HepG2 (cell line): ENCODE data around the gene SSC5D. TPM values are rescaled to one million over a fixed set of nuclear protein-coding genes. Genes with fewer than 3 reads are reported as not detected.
A peak's percentile ranks its signal among the peaks of the same experiment; 100 is the strongest.

Experiments used
- ATAC-seq: fragments of 200-7000 bp; cut with Tn5 transposase; 3 replicates; pipeline ENCODE4 v1.9.1; 2020; ENCODE audit warnings: mild to moderate bottlenecking, moderate library complexity
- BruUV-seq: library from RNA; stranded (reverse); fragments of 400-500 nt; replicated peaks from 2 replicates; lab custom pipeline; 2021; lab: Mats Ljungman, UMichigan
- CTCF ChIA-PET: fragments of 300-600 bp; formaldehyde crosslinking; extraction: SDS; loops from one replicate; lab custom pipeline; 2021; ENCODE audit warnings: low total read pairs, inconsistent platforms, low intra/inter-chr PET ratio; lab: Yijun Ruan, JAX
- POLR2A ChIA-PET: fragments of 350-600 bp; sonication (Branson Sonifier 250); formaldehyde crosslinking; loops from one replicate; lab custom pipeline; 2020; ENCODE audit warnings: antibody characterized with exemption, inconsistent platforms; lab: Yijun Ruan, JAX
- DNase-seq: peaks from one replicate; pipeline ENCODE4 v3.0.0-alpha.2; 2015; ENCODE audit warnings: low spot score
- FAIRE-seq: peaks from 3 replicates; lab custom pipeline; 2011; peaks lifted over from hg19 to GRCh38; lab: Jason Lieb, UNC
- H2AFZ ChIP-seq: one replicate; pipeline ENCODE4 v1.6.1; 2011; ENCODE audit warnings: low read length, inconsistent platforms
- H3K27ac ChIP-seq: fragments of 300-600 bp; 3 replicates; pipeline ENCODE4 v1.8.0; 2011; ENCODE audit warnings: mixed run types, mild to moderate bottlenecking, mixed read lengths, low read length, inconsistent platforms; ENCODE audit not compliant: insufficient read depth; ENCODE audit errors: extremely low read length
- H3K27me3 ChIP-seq, 2 experiments: fragments of 200-600 bp in 1 of 2; 2 replicates in 1 of 2; 3 replicates in 1 of 2; pipeline versions ENCODE4 v1.6.0 to v1.8.0; 2011; ENCODE audit warnings: low read length in 2 of 2, mild to moderate bottlenecking in 2 of 2, moderate library complexity in 2 of 2, inconsistent platforms in 1 of 2; ENCODE audit not compliant: insufficient read depth in 2 of 2, control insufficient read depth in 1 of 2
- H3K36me3 ChIP-seq, 2 experiments: fragments of 200-600 bp in 1 of 2; replicated peaks in 1 of 2; 2 replicates in 1 of 2; 3 replicates in 1 of 2; pipeline versions ENCODE4 v1.5.1 to v1.8.0; 2011; ENCODE audit warnings: low read length in 2 of 2, inconsistent platforms in 1 of 2; ENCODE audit not compliant: insufficient read depth in 2 of 2, control insufficient read depth in 1 of 2
- H3K4me1 ChIP-seq: 2 replicates; pipeline ENCODE4 v1.5.1; 2012; ENCODE audit warnings: low read length, inconsistent platforms; ENCODE audit not compliant: insufficient read depth
- H3K4me2 ChIP-seq: 2 replicates; pipeline ENCODE4 v1.6.0; 2011; ENCODE audit warnings: low read depth, low read length, inconsistent platforms
- H3K4me3 ChIP-seq, 3 experiments: fragments of 200-600 bp in 1 of 3; sonication (generic), shearing (Covaris generic) in 1 of 3; replicated peaks in 1 of 3; 2 replicates each; pipeline ENCODE4 v1.5.1; 2011 to 2016; ENCODE audit warnings: low read length in 3 of 3, inconsistent platforms in 2 of 3, low read depth in 2 of 3, mild to moderate bottlenecking in 2 of 3, control low read depth in 1 of 3, mixed read lengths in 1 of 3; ENCODE audit not compliant: insufficient read depth in 1 of 3
- H3K79me2 ChIP-seq: one replicate; pipeline ENCODE4 v1.6.1; 2011; ENCODE audit warnings: low read length, inconsistent platforms; ENCODE audit not compliant: insufficient read depth
- H3K9ac ChIP-seq: 2 replicates; pipeline ENCODE4 v1.6.0; 2011; ENCODE audit warnings: mild to moderate bottlenecking, low read depth, low read length, inconsistent platforms; ENCODE audit not compliant: insufficient read depth
- H3K9me3 ChIP-seq: 2 replicates; pipeline ENCODE4 v1.5.1; 2012; ENCODE audit warnings: mild to moderate bottlenecking, low read length
- H4K20me1 ChIP-seq: 2 replicates; pipeline ENCODE4 v1.6.0; 2011; ENCODE audit warnings: inconsistent platforms, mild to moderate bottlenecking, low read length, moderate library complexity; ENCODE audit not compliant: insufficient read depth
- CTCF ChIP-seq: sonication (generic); formaldehyde crosslinking; IDR thresholded peaks from 2 replicates; pipeline ENCODE4 v1.5.0; 2020; ENCODE audit warnings: mild to moderate bottlenecking, missing genetic modification reagents, moderate library complexity
- MTERF4 ChIP-seq: sonication (generic); formaldehyde crosslinking; IDR thresholded peaks from 2 replicates; pipeline ENCODE4 v1.8.0; 2023; ENCODE audit warnings: mild to moderate bottlenecking, missing genetic modification reagents
- MXI1 ChIP-seq: IDR thresholded peaks from 3 replicates; pipeline ENCODE4 v1.6.1; 2012; ENCODE audit warnings: low read depth, low read length, inconsistent platforms, borderline replicate concordance
- REL ChIP-seq: sonication (generic); formaldehyde crosslinking; conservative IDR thresholded peaks from 2 replicates; pipeline ENCODE4 v1.8.0; 2022; ENCODE audit warnings: mild to moderate bottlenecking, missing genetic modification reagents, moderate library complexity
- ZMYM3 ChIP-seq: sonication (generic); formaldehyde crosslinking; IDR thresholded peaks from 2 replicates; pipeline ENCODE4 v1.5.1; 2020; ENCODE audit warnings: mild to moderate bottlenecking, missing genetic modification reagents
- ZNF646 ChIP-seq: sonication (generic); formaldehyde crosslinking; IDR thresholded peaks from 2 replicates; pipeline ENCODE4 v1.9.0; 2021; ENCODE audit warnings: mild to moderate bottlenecking, missing genetic modification reagents
- WGBS: methylation state at CpG from one replicate; pipeline ENCODE4 v1.1.6; 2017; ENCODE audit warnings: low lambda C conversion rate; 5-methylcytosine and 5-hydroxymethylcytosine counted together
- in situ Hi-C: cut with HindIII; loops from 2 replicates; pipeline ENCODE4 v1.10.0; 2017; ENCODE audit warnings: low pct_unique_long_range_greater_than_20kb; ENCODE audit not compliant: extremely low pct_ligation_motif_present
- intact Hi-C: fragments of 100-400 bp; cut with micrococcal nuclease; formaldehyde crosslinking; loops from one replicate; pipeline ENCODE4 v1.10.0; 2022; ENCODE audit not compliant: unreplicated experiment
- polyA plus RNA-seq, 8 experiments: library from polyadenylated mRNA; depleted of rRNA in 3 of 8; stranded (reverse) in 7 of 8; unstranded in 1 of 8; fragments of >200 nt; fragmentation: Illumina TruSeq in 4 of 8; extraction: Trizol in 4 of 8; gene quantifications; 2 replicates each; pipeline versions ENCODE4 v1.2.1 to v1.2.3, GENCODE V29; 2011 to 2016; ENCODE audit warnings: low read depth in 4 of 8, missing spikeins in 1 of 8, mixed read lengths in 1 of 8; ENCODE audit not compliant: insufficient read depth in 1 of 8
- total RNA-seq, 5 experiments: library from RNA; depleted of rRNA; stranded (reverse); fragments of >200 nt; fragmentation: Illumina TruSeq; extraction: Trizol; gene quantifications; 2 replicates each; pipeline ENCODE4 v1.2.3, GENCODE V29; 2016; ENCODE audit warnings: low read depth in 1 of 5
- TF ChIP-seq, protein P1 (sequence below): IDR thresholded peaks from 2 replicates; pipeline ENCODE4 v1.6.1; 2012; ENCODE audit warnings: inconsistent platforms
- TF ChIP-seq, protein P2 (sequence below): sonication (generic); formaldehyde crosslinking; IDR thresholded peaks from 2 replicates; pipeline ENCODE4 v1.5.1; 2020; ENCODE audit warnings: mild to moderate bottlenecking, missing genetic modification reagents, moderate library complexity

Gene SSC5D
- total and polyA plus RNA-seq, 2 of the 13 experiments (the other 11 are each of a cell fraction or from before 2014, with no cell fraction given): not detected

DNA sequence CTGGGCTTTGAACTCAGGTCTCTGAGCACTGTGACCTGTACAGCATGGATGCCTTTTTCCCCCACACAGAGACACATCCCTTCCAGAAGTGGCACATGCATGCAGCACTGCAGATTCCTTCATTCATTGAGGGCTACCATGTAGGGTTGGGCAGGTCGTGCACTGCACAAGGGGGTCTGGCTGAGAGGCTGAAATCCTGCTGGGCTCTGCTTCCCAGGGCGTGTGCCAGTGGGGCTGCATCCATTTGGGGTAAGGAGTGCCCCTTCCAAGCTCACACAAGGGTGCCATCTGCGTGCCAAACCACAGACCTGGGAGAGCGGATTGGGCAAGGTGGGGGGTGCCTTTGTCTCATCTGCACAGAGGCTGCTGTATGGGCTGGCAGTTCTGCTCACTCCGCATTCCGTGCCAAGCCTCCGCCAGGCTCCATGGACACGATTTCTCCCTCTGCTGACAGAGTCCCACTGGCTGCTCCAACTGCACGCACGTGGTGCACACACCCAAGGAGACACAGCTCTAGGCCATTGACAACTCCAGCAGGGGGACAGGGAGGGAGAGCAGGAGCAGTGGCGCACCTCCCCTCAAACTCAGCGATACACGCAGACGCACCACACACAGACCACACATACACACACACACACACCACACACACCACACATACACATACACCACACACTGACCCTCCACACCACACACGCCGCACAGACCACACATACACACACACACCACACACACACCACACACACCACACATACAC is 40.6 kb upstream of the SSC5D start:
- H2AFZ ChIP-seq: no peak overlapping the region
- DNase-seq (no peak), ATAC-seq (peak; percentile 68), FAIRE-seq (no peak)
- H3K27ac ChIP-seq: no peak overlapping the region
- H3K4me3 ChIP-seq: no peak overlapping the region
- no peaks in the 10 kb centered on the region for H4K20me1 ChIP-seq
- H3K4me1 ChIP-seq: no peaks in the 10 kb centered on the region
- TF ChIP-seq MTERF4 (CRISPR knock-in tag) (no peak), ZNF646 (CRISPR knock-in tag) (peak; percentile 96), CTCF (CRISPR knock-in tag) (0 out of 2 replicates have a peak, but pooled peaks have one; percentile 20), MXI1 (peak; percentile 32; the same call in 1 of the 3 replicates), ZMYM3 (CRISPR knock-in tag) (peak; percentile 50; the same call in 1 of the 2 replicates), REL (no peak)
- TF ChIP-seq, protein P1, sequence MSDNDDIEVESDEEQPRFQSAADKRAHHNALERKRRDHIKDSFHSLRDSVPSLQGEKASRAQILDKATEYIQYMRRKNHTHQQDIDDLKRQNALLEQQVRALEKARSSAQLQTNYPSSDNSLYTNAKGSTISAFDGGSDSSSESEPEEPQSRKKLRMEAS: peak; percentile 44; the same call in 1 of the 2 replicates
- TF ChIP-seq, protein P2, sequence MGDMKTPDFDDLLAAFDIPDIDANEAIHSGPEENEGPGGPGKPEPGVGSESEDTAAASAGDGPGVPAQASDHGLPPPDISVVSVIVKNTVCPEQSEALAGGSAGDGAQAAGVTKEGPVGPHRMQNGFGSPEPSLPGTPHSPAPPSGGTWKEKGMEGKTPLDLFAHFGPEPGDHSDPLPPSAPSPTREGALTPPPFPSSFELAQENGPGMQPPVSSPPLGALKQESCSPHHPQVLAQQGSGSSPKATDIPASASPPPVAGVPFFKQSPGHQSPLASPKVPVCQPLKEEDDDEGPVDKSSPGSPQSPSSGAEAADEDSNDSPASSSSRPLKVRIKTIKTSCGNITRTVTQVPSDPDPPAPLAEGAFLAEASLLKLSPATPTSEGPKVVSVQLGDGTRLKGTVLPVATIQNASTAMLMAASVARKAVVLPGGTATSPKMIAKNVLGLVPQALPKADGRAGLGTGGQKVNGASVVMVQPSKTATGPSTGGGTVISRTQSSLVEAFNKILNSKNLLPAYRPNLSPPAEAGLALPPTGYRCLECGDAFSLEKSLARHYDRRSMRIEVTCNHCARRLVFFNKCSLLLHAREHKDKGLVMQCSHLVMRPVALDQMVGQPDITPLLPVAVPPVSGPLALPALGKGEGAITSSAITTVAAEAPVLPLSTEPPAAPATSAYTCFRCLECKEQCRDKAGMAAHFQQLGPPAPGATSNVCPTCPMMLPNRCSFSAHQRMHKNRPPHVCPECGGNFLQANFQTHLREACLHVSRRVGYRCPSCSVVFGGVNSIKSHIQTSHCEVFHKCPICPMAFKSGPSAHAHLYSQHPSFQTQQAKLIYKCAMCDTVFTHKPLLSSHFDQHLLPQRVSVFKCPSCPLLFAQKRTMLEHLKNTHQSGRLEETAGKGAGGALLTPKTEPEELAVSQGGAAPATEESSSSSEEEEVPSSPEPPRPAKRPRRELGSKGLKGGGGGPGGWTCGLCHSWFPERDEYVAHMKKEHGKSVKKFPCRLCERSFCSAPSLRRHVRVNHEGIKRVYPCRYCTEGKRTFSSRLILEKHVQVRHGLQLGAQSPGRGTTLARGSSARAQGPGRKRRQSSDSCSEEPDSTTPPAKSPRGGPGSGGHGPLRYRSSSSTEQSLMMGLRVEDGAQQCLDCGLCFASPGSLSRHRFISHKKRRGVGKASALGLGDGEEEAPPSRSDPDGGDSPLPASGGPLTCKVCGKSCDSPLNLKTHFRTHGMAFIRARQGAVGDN (CRISPR knock-in tag): peak; percentile 21; the same call in 1 of the 2 replicates
- no TSS peak for BruUV-seq
- peaks cover 3 to 48% of the 10 kb centered on the region in 2 experiments; a peak in 4 of 5 replicates for H3K27me3 ChIP-seq
- in situ Hi-C loops (no loop called here), intact Hi-C loops (no loop called here)
- ChIA-PET CTCF (no interaction called here), POLR2A (no interaction called here)
- H3K9me3 ChIP-seq: no peaks in the 10 kb centered on the region
- WGBS: 29% methylated on average over 7 of the region's 16 CpGs
- no peaks in the 10 kb centered on the region for H3K36me3 ChIP-seq
- no peak overlapping the region for H3K9ac ChIP-seq
- no peaks in the 10 kb centered on the region for H3K79me2 ChIP-seq
- no peak overlapping the region for H3K4me2 ChIP-seq
